GM12872 (cell line): Measurements from ENCODE around the gene HOXD10.

Source experiments
- CTCF ChIP-seq: IDR thresholded peaks from 3 replicates; pipeline ENCODE4 v1.5.1; 2011; ENCODE audit warnings: low read depth, mild to moderate bottlenecking, low read length, moderate library complexity; ENCODE audit not compliant: insufficient read depth

Gene HOXD10

GRCh38 chr2:176130957-176131847 lies 14.6 kb downstream of the HOXD10 start:
- TF ChIP-seq CTCF: no peak

GRCh38 chr2:176131848-176132158 lies 15.2 kb downstream of the HOXD10 start:
- TF ChIP-seq CTCF: no peak

GRCh38 chr2:176132205-176133171 lies 15.9 kb downstream of the HOXD10 start:
- no peak for TF ChIP-seq CTCF

GRCh38 chr2:176133389-176133788 lies 16.8 kb downstream of the HOXD10 start:
- no peak for TF ChIP-seq CTCF

- TF ChIP-seq CTCF: no peak
Measured at GRCh38 chr2:176134035-176134434, 17.5 kb downstream of the HOXD10 start.

GRCh38 chr2:176135035-176135440 lies 18.5 kb downstream of the HOXD10 start:
- no peak for TF ChIP-seq CTCF
